Osteocyte (in vitro differentiated cells): Measurements from ENCODE around the gene UBE4A. TPM values are rescaled to one million over a fixed set of nuclear protein-coding genes. Genes with fewer than 3 reads are reported as not detected.

ENCODE experiments used
- DNase-seq: peaks from one replicate; pipeline ENCODE4 v3.0.0; 2021; ENCODE audit warnings: mixed read lengths; ENCODE audit not compliant: unreplicated experiment; ENCODE audit errors: extremely low spot score
- H3K27ac Mint-ChIP-seq: one replicate; pipeline ENCODE4 v1.8.0; 2021; ENCODE audit warnings: mild to moderate bottlenecking, mixed read lengths; ENCODE audit not compliant: unreplicated experiment
- H3K27me3 Mint-ChIP-seq: one replicate; pipeline ENCODE4 v1.8.0; 2021; ENCODE audit warnings: mixed read lengths; ENCODE audit not compliant: unreplicated experiment
- H3K36me3 Mint-ChIP-seq: one replicate; pipeline ENCODE4 v1.8.0; 2021; ENCODE audit warnings: mixed read lengths; ENCODE audit not compliant: unreplicated experiment
- H3K4me1 Mint-ChIP-seq: one replicate; pipeline ENCODE4 v1.8.0; 2021; ENCODE audit warnings: mixed read lengths; ENCODE audit not compliant: unreplicated experiment
- H3K4me3 Mint-ChIP-seq: one replicate; pipeline ENCODE4 v1.8.0; 2021; ENCODE audit warnings: mild to moderate bottlenecking, moderate library complexity, mixed read lengths; ENCODE audit not compliant: unreplicated experiment
- H3K9me3 Mint-ChIP-seq: one replicate; pipeline ENCODE4 v1.8.0; 2021; ENCODE audit warnings: mixed read lengths; ENCODE audit not compliant: unreplicated experiment
- CTCF ChIP-seq: fragments of 200-600 bp; sonication (generic); IDR thresholded peaks from 2 replicates; pipeline ENCODE4 v1.5.0; 2021; ENCODE audit warnings: antibody characterized with exemption, mild to moderate bottlenecking, moderate library complexity
- total RNA-seq: library from RNA; stranded (reverse); gene quantifications from 2 replicates; pipeline ENCODE4 v1.2.1, GENCODE V29; 2021

Gene UBE4A
- total RNA-seq, 1 donor from 2014 or later, result 47.3 TPM

GRCh38 chr11:118353084-118353710 lies 6.2 kb upstream of the UBE4A start:
- no peak overlapping the region for H3K27ac Mint-ChIP-seq
- no peak for DNase-seq
- TF ChIP-seq CTCF, result peak; percentile 66
- H3K36me3 Mint-ChIP-seq, result no peaks in the 10 kb centered on the region
- no peak overlapping the region for H3K4me3 Mint-ChIP-seq
- H3K27me3 Mint-ChIP-seq, result peaks cover 34% of the 10 kb centered on the region
- H3K4me1 Mint-ChIP-seq, result peaks cover 1% of the 10 kb centered on the region
- no peaks in the 10 kb centered on the region for H3K9me3 Mint-ChIP-seq

- Mint-ChIP-seq H3K27ac (no peak overlapping the region), H3K9me3 (peaks cover 7% of the 10 kb centered on the region), H3K4me1 (peaks cover 32% of the 10 kb centered on the region), H3K4me3 (no peak overlapping the region), H3K36me3 (no peaks in the 10 kb centered on the region), H3K27me3 (peaks cover 10% of the 10 kb centered on the region)
- no peak for TF ChIP-seq CTCF
- DNase-seq, result no peak
Observed at GRCh38 chr11:118358071-118358470, 1.3 kb upstream of the UBE4A start.

- TF ChIP-seq CTCF, result no peak
Observed at GRCh38 chr11:118364956-118365615, 5.7 kb downstream of the UBE4A start.

GRCh38 chr11:118366287-118366686 lies 6.9 kb downstream of the UBE4A start:
- Mint-ChIP-seq H3K36me3 (peaks cover 43% of the 10 kb centered on the region), H3K9me3 (no peaks in the 10 kb centered on the region), H3K27ac (no peak overlapping the region), H3K27me3 (no peaks in the 10 kb centered on the region), H3K4me1 (peaks cover 9% of the 10 kb centered on the region), H3K4me3 (no peak overlapping the region)
- TF ChIP-seq CTCF, result no peak
- DNase-seq, result no peak

More at GRCh38 chr11:118364956-118365615, 5.7 kb downstream of the UBE4A start:
- H3K9me3 Mint-ChIP-seq, result no peaks in the 10 kb centered on the region
- DNase-seq, result no peak
- H3K4me3 Mint-ChIP-seq, result no peak overlapping the region
- peaks cover 35% of the 10 kb centered on the region for H3K36me3 Mint-ChIP-seq
- no peaks in the 10 kb centered on the region for H3K27me3 Mint-ChIP-seq
- peaks cover 17% of the 10 kb centered on the region for H3K4me1 Mint-ChIP-seq
- H3K27ac Mint-ChIP-seq, result no peak overlapping the region

GRCh38 chr11:118370774-118371173 lies 11.4 kb downstream of the UBE4A start:
- Mint-ChIP-seq H3K4me1 (no peaks in the 10 kb centered on the region), H3K36me3 (peaks cover 58% of the 10 kb centered on the region), H3K27me3 (no peaks in the 10 kb centered on the region), H3K4me3 (no peak overlapping the region), H3K9me3 (no peaks in the 10 kb centered on the region), H3K27ac (no peak overlapping the region)
- DNase-seq, result no peak
- no peak for TF ChIP-seq CTCF
